ENCODE results near the gene HAND1.

The HAND1 gene

GRCh38 chr5:154449786-154450185 is 28.2 kb downstream of the HAND1 start:
- DNase-seq, result no peak

- DNase-seq, result peak; percentile 19
Observed at GRCh38 chr5:154447089-154447725, 30.8 kb downstream of the HAND1 start.

- peak; percentile 36 for DNase-seq
Observed at GRCh38 chr5:154446195-154447088, 31.6 kb downstream of the HAND1 start.

- peak; percentile 95 for DNase-seq
Observed at GRCh38 chr5:154445422-154446194, 32.4 kb downstream of the HAND1 start, which contains the start of gene SAP30L. Gene SAP30L, plus strand, starts transcription at chr5:154445997. Its CDS starts 608 bp downstream, at chr5:154446605.

- no peak for DNase-seq
Observed at GRCh38 chr5:154444556-154445421, 33.2 kb downstream of the HAND1 start.

GRCh38 chr5:154442801-154443200 is 35.2 kb downstream of the HAND1 start:
- no peak for DNase-seq

- no peak for DNase-seq
Observed at GRCh38 chr5:154440540-154440939, 37.5 kb downstream of the HAND1 start.

- DNase-seq, result no peak
Observed at GRCh38 chr5:154437281-154437965, 40.6 kb downstream of the HAND1 start.

GRCh38 chr5:154435226-154435625 is 42.8 kb downstream of the HAND1 start:
- DNase-seq, result no peak

- DNase-seq, result no peak
Observed at GRCh38 chr5:154430961-154431630, 46.9 kb downstream of the HAND1 start.

- no peak for DNase-seq
Observed at GRCh38 chr5:154430466-154430865, 47.6 kb downstream of the HAND1 start.

GRCh38 chr5:154429341-154429740 is 48.7 kb downstream of the HAND1 start:
- no peak for DNase-seq

GRCh38 chr5:154428208-154428607 is 49.8 kb downstream of the HAND1 start:
- DNase-seq, result no peak
